ENCODE data around the gene PRKCA.

Gene PRKCA

GRCh38 chr17:66637491-66637890, 335.1 kb downstream of the PRKCA start:
- no peak for DNase-seq

- no peak for DNase-seq
These were observed 336.5 kb downstream of the PRKCA start for GRCh38 chr17:66638707-66639479.

- DNase-seq = no peak
These were observed 341.6 kb downstream of the PRKCA start for GRCh38 chr17:66643815-66644710.

- DNase-seq = no peak
These were observed 342.8 kb downstream of the PRKCA start for GRCh38 chr17:66645259-66645658.

- no peak for DNase-seq
These were observed 345.1 kb downstream of the PRKCA start for GRCh38 chr17:66647391-66647983.

- DNase-seq = peak; percentile 42
These were observed 347.6 kb downstream of the PRKCA start for GRCh38 chr17:66649818-66650543.

GRCh38 chr17:66650544-66650877, 348.1 kb downstream of the PRKCA start:
- no peak for DNase-seq

GRCh38 chr17:66652840-66653507, 350.6 kb downstream of the PRKCA start:
- DNase-seq = no peak

- DNase-seq = no peak
These were observed 351.8 kb downstream of the PRKCA start for GRCh38 chr17:66654106-66654740.

- no peak for DNase-seq
These were observed 352.4 kb downstream of the PRKCA start for GRCh38 chr17:66654764-66655163.

GRCh38 chr17:66655461-66655860, 353.0 kb downstream of the PRKCA start:
- no peak for DNase-seq

GRCh38 chr17:66655861-66656260, 353.4 kb downstream of the PRKCA start:
- DNase-seq = no peak

- DNase-seq = no peak
These were observed 359.2 kb downstream of the PRKCA start for GRCh38 chr17:66661411-66662256.

- no peak for DNase-seq
These were observed 360.1 kb downstream of the PRKCA start for GRCh38 chr17:66662496-66662895.

- DNase-seq = no peak
These were observed 360.7 kb downstream of the PRKCA start for GRCh38 chr17:66663041-66663606.

GRCh38 chr17:66664336-66664735, 361.9 kb downstream of the PRKCA start:
- DNase-seq = no peak

- DNase-seq = no peak
These were observed 362.8 kb downstream of the PRKCA start for GRCh38 chr17:66665194-66665593.

GRCh38 chr17:66667090-66667489, 364.7 kb downstream of the PRKCA start:
- DNase-seq = no peak

GRCh38 chr17:66667491-66668030, 365.1 kb downstream of the PRKCA start:
- peak; percentile 64 for DNase-seq

GRCh38 chr17:66670206-66670605, 367.8 kb downstream of the PRKCA start:
- DNase-seq = no peak
